ENCODE results near the gene TAMALIN.

Gene TAMALIN

GRCh38 chr12:51961834-51962233 lies 44.9 kb upstream of the TAMALIN start:
- DNase-seq (ENCODE audit: low read depth) = no peak
- no peak overlapping the region for H3K4me3 ChIP-seq (ENCODE audit: low read depth, low read length)
- TF ChIP-seq MYC (IDR thresholded peaks at IDR 0.05; ENCODE audit: low read depth, low read length) = no peak
- no peak for TF ChIP-seq CTCF (IDR thresholded peaks at IDR 0.05; ENCODE audit: low read depth, low read length)
- TF ChIP-seq MAX (IDR thresholded peaks at IDR 0.05; ENCODE audit: low read depth, low read length) = no peak
- TF ChIP-seq POLR2A (IDR thresholded peaks at IDR 0.05; ENCODE audit: extremely low read depth, insufficient read length) = no peak

GRCh38 chr12:51962737-51963136 lies 44.0 kb upstream of the TAMALIN start:
- H3K4me3 ChIP-seq (ENCODE audit: low read depth, low read length) = no peak overlapping the region
- no peak for DNase-seq (ENCODE audit: low read depth)
- no peak for TF ChIP-seq MYC (IDR thresholded peaks at IDR 0.05; ENCODE audit: low read depth, low read length)
- TF ChIP-seq POLR2A (IDR thresholded peaks at IDR 0.05; ENCODE audit: extremely low read depth, insufficient read length) = no peak
- TF ChIP-seq MAX (IDR thresholded peaks at IDR 0.05; ENCODE audit: low read depth, low read length) = no peak
- no peak for TF ChIP-seq CTCF (IDR thresholded peaks at IDR 0.05; ENCODE audit: low read depth, low read length)

GRCh38 chr12:51963477-51963876 lies 43.3 kb upstream of the TAMALIN start:
- no peak for DNase-seq (ENCODE audit: low read depth)
- TF ChIP-seq CTCF (IDR thresholded peaks at IDR 0.05; ENCODE audit: low read depth, low read length) (no peak), MAX (IDR thresholded peaks at IDR 0.05; ENCODE audit: low read depth, low read length) (no peak), MYC (IDR thresholded peaks at IDR 0.05; ENCODE audit: low read depth, low read length) (no peak), POLR2A (IDR thresholded peaks at IDR 0.05; ENCODE audit: extremely low read depth, insufficient read length) (no peak)
- no peak overlapping the region for H3K4me3 ChIP-seq (ENCODE audit: low read depth, low read length)

GRCh38 chr12:51969643-51970042 lies 37.1 kb upstream of the TAMALIN start:
- no peak for DNase-seq (ENCODE audit: low read depth)
- TF ChIP-seq MAX (IDR thresholded peaks at IDR 0.05; ENCODE audit: low read depth, low read length) (no peak), CTCF (IDR thresholded peaks at IDR 0.05; ENCODE audit: low read depth, low read length) (no peak), MYC (IDR thresholded peaks at IDR 0.05; ENCODE audit: low read depth, low read length) (no peak), POLR2A (IDR thresholded peaks at IDR 0.05; ENCODE audit: extremely low read depth, insufficient read length) (no peak)

GRCh38 chr12:51970904-51971646 lies 35.7 kb upstream of the TAMALIN start:
- TF ChIP-seq MAX (IDR thresholded peaks at IDR 0.05; ENCODE audit: low read depth, low read length) (no peak), POLR2A (IDR thresholded peaks at IDR 0.05; ENCODE audit: extremely low read depth, insufficient read length) (no peak), MYC (IDR thresholded peaks at IDR 0.05; ENCODE audit: low read depth, low read length) (no peak), CTCF (IDR thresholded peaks at IDR 0.05; ENCODE audit: low read depth, low read length) (peak; percentile 83)
- DNase-seq (ENCODE audit: low read depth) = peak; percentile 61
- H3K4me3 ChIP-seq (ENCODE audit: low read depth, low read length) = no peak overlapping the region

More at GRCh38 chr12:51969643-51970042, 37.1 kb upstream of the TAMALIN start:
- H3K4me3 ChIP-seq (ENCODE audit: low read depth, low read length) = no peak overlapping the region

Data from NB4 (cell line).